SHP77 (cell line): ENCODE results near the gene PANK4.

Experiments used
- DNase-seq, 2 experiments: peaks; one replicate each; lab custom pipeline; 2025; lab: John Stamatoyannopoulos, UW

PANK4 gene

DNA sequence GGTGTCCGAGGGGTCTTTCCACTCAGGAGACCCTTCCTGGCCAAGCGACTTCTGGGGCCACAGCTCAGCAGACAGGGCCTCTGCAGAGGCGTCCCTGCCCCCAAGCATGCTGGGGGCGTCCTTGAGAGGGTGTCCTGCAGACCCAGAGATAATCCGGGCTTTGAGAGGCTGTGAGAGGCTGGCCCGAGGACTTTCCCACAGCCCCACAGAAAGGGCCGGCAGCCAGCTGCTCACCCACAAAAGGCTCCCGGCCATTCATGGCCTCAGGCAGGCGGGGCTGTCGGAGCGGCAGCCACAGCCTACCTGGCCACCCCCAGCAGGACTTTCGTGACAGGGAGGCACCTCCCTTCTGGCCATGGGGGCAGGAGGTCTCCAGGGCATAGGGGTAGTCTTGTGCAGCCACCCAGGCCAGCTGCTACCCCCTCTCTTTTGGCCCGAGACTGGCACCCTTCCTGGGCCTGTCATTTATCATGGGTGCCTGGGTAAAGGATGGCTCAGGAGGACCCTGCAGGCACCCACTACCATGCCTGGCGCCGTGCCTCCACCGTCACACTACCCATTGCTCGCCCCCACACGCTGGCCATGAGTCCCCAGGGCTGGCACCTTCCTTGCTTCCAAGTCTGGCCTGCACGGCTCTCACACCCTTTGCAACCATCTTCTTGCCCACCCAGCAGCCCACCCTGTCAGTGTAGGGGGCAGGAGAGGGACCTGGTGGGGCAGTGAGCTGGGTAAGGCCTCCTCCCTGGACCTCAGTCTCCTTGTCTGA lies 18.7 kb upstream of the PANK4 start:
- DNase-seq = no peak

- no peak for DNase-seq
Observed at GRCh38 chr1:2544093-2544874, 17.9 kb upstream of the PANK4 start.

GRCh38 chr1:2543543-2544092 lies 17.2 kb upstream of the PANK4 start:
- peak; percentile 30 to 56 for DNase-seq

DNA sequence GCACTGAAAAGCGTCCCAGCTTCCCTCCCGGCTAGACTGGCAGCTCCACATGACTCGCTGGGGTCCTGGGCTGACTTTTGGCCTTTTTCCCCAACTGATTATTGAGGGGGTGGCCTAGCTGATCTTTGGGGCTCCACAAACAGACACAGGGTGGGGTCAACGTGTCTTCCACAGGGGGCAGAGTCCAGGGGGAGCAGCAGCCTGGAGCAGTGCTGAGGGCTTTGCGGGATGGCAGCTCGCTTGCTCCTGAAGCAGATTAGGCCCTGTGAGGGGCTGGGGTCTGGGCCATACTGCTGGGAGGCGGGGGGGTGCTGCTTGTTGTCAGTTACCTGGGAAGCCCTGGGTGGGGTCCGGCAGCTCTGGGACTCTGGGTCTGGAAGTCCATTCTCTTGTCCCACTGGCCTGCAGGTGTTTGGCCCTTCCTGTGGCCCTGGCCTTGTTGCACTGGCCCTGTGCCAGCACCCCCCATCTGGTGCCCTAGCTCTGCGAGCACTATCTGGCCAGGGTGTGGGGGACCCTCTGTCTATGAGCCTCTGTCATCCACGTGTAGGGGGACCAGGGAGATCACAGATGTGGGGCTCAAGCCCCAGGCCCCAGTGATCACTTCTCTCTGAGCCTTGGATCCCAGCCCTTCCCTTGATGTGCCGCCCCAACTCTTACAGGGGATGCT lies 16.0 kb upstream of the PANK4 start:
- no peak for DNase-seq

- peak in 1 of 2 experiments; percentile 22 for DNase-seq
Observed at GRCh38 chr1:2541619-2542245, 15.3 kb upstream of the PANK4 start.

DNA sequence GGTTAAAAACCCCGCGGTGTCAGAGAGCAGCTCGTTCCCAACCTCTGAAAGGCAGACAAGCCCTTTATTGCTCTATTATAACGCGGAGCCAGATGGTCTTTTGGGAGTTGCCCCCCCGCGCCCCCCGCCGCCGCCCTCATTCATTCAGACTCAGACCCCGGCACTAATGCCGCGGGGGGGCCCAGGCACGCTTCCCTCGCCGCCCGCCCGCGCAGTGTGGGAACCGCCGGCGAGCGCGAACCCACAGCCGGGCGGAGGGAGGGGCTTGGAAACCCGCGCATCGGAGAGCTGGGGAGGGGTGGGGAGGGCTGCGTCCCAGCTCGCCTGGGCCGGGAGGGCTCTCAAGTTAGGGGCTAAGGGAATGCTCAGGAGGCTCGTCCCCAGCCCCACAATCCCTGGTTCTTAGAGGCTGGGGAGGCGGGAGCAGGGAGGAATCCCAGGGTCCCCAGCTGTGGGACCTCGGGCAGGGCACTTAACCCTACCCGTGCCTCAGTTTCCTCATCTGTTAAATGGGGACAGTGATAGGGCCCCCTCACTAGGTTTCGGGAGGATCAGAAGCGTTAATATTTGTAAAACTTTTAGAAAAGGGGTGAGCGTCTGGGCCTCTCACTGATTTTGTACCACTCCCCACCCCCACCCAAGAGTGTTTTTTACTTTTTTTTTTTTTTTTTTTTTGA lies 14.6 kb upstream of the PANK4 start:
- no peak for DNase-seq

GRCh38 chr1:2539312-2539907 lies 13.0 kb upstream of the PANK4 start:
- no peak for DNase-seq

DNA sequence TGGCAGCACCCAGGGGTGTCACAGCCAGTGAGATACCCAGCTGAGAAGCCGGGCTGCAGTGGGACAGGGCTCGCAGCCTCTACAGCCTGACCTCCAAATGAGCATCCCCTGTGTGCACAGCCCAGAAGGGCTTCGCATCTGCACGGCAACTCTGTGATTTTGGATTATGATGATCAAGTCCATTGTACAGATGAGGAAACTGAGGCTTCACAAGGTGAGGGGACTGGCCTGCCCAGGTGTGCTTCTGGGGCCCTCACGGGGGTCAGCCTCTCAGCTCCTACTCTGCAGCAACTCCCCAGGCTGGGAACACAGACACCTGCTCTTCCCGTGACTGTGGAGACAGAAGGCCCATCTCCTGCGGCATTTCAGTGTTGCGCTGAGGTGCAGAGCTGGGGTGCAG lies 12.5 kb upstream of the PANK4 start:
- DNase-seq = no peak

DNA sequence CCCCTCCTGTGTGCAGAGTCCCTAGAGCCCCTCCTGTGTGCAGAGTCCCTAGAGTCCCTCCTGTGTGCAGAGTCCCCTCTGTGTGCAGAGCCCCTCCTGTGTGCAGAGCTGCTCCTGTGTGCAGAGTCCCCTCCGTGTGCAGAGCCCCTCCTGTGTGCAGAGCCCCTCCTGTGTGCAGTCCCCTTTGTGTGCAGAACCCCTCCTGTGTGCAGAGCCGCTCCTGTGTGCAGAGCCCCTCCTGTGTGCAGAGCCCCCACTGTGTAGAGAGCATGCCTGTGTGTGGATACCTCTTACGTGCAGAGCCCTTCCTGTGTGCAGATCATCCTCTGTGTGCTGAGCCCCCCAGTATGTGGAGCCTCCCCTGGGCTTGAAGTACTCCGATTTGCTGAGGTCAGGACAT lies 12.0 kb upstream of the PANK4 start:
- DNase-seq = no peak

DNA sequence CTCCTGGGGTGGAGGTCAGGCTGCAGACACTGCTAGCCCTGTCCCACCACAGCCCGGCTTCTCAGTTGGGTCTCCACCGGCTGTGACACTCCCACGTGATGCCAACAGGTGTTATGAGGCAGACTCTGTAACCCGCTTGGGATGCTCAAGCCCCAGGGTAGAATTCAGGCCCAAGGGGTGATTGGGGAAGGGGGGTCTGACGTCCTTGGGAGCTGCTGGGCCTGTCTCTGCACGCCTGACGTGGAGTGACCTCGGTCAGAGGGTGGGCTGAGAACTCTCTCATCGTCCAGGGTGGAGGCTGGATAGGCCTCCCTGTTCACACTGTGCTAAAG lies 11.4 kb upstream of the PANK4 start:
- no peak for DNase-seq

DNA sequence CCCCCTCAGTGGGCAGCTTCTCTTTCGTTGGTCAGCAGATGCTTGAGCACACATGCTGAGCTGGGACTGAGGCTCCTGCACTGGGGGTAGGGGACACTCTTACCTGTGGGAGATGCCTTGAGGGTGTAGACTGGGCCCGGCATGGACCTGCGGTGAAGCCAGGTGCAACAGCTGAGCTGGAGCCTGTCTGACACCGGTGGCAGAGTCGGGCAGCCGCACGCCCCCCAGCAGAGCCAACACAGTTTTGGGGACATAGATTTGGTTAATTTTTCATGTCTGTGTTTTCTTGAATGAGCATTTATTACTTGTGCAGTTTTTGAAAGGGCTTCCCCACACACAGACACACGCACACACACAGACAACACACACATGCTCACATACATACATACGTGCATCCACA lies 9.6 kb upstream of the PANK4 start:
- DNase-seq = no peak

DNA sequence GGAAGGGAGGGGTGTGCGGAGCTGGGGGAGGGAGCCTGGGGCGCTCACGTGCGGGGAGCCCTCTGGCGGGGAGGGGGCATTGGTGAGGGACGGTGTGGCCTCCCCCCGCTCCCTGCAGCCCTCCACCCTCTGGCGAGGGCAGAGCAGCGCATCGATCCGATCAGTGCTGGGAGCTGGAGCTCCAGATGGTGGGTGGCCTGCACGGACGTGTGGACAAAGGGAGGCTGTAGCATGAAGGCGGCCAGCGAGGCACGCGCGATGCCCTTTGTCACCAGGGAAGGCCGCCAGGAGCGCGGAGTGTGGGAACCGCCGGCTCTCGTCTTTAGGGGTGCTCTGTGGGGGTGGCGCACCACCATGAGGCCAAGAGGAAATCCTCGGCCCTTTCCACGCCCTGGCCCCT lies 9.1 kb upstream of the PANK4 start:
- DNase-seq = no peak

DNA sequence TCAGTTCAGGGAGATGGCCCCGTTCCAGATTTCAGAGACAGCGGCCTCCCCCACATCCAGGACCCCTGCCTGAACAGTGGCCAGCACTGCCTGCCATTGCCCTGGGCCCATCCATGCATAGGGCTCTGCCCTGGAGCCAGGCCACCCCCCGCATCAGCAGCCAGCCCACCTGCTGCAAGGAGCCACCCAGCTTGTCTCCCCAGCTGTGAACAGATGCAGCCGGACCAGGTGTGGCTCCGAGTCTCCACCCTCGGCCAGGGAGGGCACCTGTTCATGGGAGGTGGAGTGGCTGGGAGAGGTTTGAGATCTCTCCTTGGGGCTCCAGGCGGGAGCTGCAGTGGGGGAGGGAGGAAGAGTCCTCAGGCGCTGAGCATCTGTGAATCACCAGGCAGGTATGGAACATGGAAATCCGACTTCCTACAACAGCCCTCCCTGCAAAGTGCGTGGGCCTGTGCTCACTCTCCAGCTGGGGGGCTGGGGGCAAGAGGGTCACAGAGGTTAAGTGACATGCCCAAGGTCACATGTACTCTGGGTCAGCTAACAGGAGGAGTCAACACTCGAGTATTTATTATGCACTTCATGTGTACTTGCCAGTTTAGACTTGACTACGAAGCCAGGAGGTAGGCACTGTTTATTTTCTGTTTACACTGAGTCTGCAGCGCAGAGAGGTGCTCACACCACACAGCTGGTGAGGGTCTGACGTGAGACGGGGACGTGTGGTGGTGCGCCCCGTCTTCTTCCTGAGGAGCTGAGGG lies 8.5 kb upstream of the PANK4 start:
- DNase-seq = peak in 1 of 2 experiments; percentile 31

DNA sequence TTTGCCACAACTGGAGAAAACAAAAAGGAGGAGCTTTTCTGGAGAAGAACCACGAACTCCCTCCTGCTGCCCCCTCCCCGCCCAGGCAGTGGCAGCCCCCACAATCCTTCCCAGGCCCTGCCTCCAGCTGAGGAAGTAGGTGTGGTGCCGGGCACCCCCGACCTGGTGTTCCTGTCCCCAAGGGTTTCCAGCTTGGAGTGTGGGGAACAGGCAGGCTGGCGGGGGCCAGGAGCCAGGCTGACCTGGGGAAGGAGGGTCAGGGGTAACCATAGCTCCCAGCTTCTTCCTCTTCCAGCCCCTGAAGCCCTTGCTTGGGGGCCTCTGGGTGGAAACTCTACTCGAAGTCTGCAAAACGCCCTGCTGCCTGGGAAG lies 7.9 kb upstream of the PANK4 start:
- no peak for DNase-seq

- DNase-seq = no peak
Observed at GRCh38 chr1:2533365-2533764, 7.0 kb upstream of the PANK4 start.

DNA sequence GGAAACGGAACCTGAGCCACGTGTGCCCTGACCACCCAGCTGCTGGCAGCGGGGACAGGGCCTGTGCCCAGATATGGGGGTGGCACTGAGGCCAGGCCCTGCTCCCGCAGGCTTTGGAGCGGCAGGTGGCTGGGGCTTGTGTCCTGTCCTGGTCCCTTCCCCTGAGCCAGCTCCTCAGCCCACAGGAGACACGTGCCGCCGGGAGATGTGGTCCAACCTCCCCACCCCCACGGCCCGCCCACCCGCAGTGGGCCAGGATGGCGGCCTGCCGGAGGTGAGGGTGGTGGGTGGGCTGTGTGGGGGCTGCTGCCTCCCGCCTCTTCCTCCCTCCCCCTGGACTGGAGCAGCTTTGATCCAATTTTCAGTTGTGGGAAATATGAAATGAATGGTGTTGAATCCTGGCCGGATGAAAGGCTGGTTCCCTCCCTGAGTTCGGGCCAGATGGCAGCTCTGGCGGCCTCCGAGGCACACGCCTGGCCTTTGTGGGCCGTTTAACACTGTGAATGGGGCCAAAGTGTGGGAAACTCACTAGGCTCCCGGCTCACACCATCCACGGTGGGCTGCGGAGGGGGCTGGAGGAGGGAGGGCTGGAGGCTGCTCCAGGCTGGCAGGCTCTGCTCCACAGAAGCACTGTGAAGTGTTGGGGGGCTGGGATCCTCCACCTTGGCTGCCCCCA lies 6.2 kb upstream of the PANK4 start:
- no peak for DNase-seq

- DNase-seq = peak in 1 of 2 experiments; percentile 48
Observed at GRCh38 chr1:2530513-2531361, 4.3 kb upstream of the PANK4 start.

DNA sequence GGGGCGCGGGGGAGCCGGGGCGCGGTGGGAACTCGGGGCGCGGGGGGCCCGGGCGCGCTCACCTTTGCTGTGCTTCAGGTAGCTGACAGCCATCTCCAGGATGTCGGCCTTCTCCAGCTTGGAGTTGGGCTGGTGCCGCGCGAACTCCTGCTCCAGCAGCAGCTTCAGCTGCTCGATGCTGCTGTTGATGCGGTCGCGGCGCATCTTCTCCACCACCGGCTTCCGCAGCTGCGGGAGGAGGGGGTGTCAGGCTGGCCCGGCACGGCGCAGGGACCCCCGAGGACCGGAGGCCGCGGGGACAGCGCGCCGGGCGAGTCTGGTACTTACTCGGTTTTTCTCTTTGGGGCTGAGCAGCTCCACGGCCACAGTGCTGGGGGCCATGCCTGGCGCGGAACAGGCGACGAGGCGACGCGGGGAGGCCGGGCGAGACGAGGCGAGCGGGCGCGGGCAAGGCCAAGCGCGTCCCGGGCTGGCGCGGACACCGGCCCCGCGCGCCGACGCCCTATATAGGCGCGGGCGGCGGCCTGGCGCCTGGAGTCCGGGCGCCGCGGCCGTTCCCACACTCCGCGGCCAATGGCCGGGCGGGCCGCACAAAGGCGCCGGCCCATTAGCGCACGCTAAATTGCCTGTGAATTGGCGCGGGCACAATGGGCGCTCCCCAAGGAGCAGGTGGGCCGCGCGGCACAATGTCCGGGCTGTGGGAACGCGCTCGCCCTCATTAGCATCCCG lies 3.6 kb upstream of the PANK4 start, which contains the start of gene HES5:
Gene HES5 (minus strand): TSS at position 480 of the 729 bp plus-strand sequence. CDS start 99 bp downstream, at position 381.
- no peak for DNase-seq
